Brain microvascular endothelial cell (primary cell): ENCODE data around the gene LITAFD.

Source experiments
- DNase-seq: peaks from one replicate; pipeline ENCODE4 v3.0.0-alpha.2; 2020
- H3K27ac ChIP-seq: fragments of 250-450 bp; sonication (Bioruptor Pico); 2 replicates; pipeline ENCODE4 v1.5.1; 2020; ENCODE audit warnings: mild to moderate bottlenecking, moderate library complexity
- H3K27me3 ChIP-seq: fragments of 250-450 bp; sonication (Bioruptor Pico); replicated peaks from 2 replicates; pipeline ENCODE4 v1.5.1; 2020; ENCODE audit warnings: mild to moderate bottlenecking
- H3K36me3 ChIP-seq: fragments of 250-450 bp; sonication (Bioruptor Pico); replicated peaks from 2 replicates; pipeline ENCODE4 v1.5.1; 2020; ENCODE audit warnings: mild to moderate bottlenecking
- H3K4me3 ChIP-seq: 2 replicates; pipeline ENCODE4 v1.5.1; 2011; ENCODE audit warnings: low read depth, mild to moderate bottlenecking, control low read depth, low read length, moderate library complexity
- CTCF ChIP-seq: IDR thresholded peaks from 2 replicates; pipeline ENCODE4 v1.5.1; 2011; ENCODE audit warnings: low read depth, mild to moderate bottlenecking, moderate library complexity, low read length, control low read depth, inconsistent platforms; ENCODE audit errors: missing control alignments
- in situ Hi-C: cut with HindIII; loops from 2 replicates; pipeline ENCODE4 v1.10.0; 2017; ENCODE audit warnings: low sequenced_read_pairs, low pct_ligation_motif_present

LITAFD gene

GRCh38 chr16:8866118-8866883 is 15.8 kb upstream of the LITAFD start:
- Histone ChIP-seq H3K36me3 (no peaks in the 10 kb centered on the region), H3K27me3 (no peaks in the 10 kb centered on the region), H3K27ac (no peak overlapping the region), H3K4me3 (peak overlapping the region; percentile 68)
- DNase-seq, result no peak
- in situ Hi-C loops, result no loop called here
- TF ChIP-seq CTCF, result no peak

- in situ Hi-C loops, result no loop called here
- TF ChIP-seq CTCF, result no peak
- no peaks in the 10 kb centered on the region for H3K27me3 ChIP-seq
- H3K27ac ChIP-seq, result no peak overlapping the region
- DNase-seq, result no peak
- H3K4me3 ChIP-seq, result peak overlapping the region; percentile 68
- no peaks in the 10 kb centered on the region for H3K36me3 ChIP-seq
Observed at GRCh38 chr16:8866884-8867215, 15.3 kb upstream of the LITAFD start.

GRCh38 chr16:8867216-8867931 is 14.8 kb upstream of the LITAFD start:
- no peak for DNase-seq

DNA sequence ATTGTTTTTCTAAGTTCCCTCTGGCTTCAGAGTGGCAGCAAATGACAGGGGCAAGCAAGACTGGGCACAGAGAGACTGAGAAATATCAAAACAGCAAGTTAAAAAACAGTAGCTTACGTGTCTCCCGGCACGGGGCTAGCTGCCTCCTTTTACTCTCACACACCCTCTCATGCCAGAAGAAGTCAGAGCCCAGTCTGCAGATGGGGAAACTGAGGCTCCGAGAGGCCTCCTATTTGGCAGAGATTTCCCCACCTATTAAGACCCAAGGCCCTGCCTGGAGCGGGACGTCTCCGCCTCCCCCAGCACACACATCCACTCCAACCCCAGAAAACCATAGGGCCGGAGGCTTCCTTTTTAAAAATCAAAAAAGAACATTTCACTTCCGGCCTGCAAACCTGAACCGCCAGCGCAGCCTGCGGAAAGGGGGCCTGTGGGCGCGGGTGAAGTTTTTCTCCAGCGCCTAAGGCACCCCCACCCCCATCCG is 14.2 kb upstream of the LITAFD start:
- Histone ChIP-seq H3K36me3 (no peaks in the 10 kb centered on the region), H3K27ac (peak overlapping the region; percentile 54), H3K27me3 (no peaks in the 10 kb centered on the region), H3K4me3 (peak overlapping the region; percentile 68)
- no peak for TF ChIP-seq CTCF
- in situ Hi-C loops, result no loop called here
- DNase-seq, result no peak

More at GRCh38 chr16:8867216-8867931, 14.8 kb upstream of the LITAFD start:
- H3K36me3 ChIP-seq, result no peaks in the 10 kb centered on the region
- H3K27ac ChIP-seq, result peak overlapping the region; percentile 54
- in situ Hi-C loops, result no loop called here
- no peaks in the 10 kb centered on the region for H3K27me3 ChIP-seq
- no peak for TF ChIP-seq CTCF
- peak overlapping the region; percentile 68 for H3K4me3 ChIP-seq

DNA sequence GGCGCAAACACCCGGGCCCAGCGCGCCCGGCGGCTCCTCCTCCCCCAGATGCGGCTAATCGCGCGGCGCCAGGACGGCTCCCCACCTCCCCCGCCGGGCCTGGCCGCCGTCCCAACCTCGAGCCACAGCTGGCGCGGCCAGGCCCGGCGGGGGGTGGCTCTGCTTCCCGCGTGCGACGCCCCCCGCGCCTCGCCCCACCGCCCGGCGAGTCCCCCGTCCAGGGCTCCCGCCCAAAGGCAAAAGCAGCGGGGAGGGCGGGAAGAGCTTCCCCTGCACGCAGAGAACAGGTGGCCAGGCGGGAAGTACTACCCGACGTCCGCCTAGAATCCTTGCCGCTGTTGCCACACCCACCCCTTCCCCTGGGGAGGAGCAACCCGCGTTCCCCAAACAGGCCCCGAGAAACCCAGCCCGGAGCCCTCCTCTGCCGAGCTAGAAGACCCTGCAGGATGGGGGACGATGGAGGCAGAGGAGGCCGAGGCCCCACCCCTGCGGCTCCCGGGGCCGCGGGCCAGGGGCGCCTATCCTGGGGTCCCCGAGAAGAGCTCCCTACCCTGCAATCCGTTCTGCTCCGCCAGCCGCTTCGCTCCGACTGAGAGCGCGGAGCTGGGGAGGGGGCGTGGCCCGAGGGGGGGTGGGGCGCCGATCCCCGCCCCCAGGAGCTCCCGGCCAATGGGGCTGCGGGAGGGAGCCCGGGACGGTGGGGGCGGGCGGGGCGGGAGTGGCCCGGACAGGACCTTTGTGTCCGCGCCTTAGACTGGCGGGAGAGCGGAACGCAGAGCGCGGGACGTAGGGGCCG is 13.5 kb upstream of the LITAFD start, which contains the start of gene CARHSP1:
Gene CARHSP1, minus strand, starts transcription at position 591 of the 796 bp plus-strand sequence. CDS start 9,678 bp downstream, outside the sequence.
- Histone ChIP-seq H3K4me3 (peak within 1 kb of the TSS; percentile 68), H3K27me3 (no peaks in the 10 kb centered on the region), H3K36me3 (no peaks in the 10 kb centered on the region), H3K27ac (peak within 1 kb of the TSS; percentile 54)
- no peak for TF ChIP-seq CTCF
- DNase-seq, result peak; percentile 67
- in situ Hi-C loops, result no loop called here
